Activated CD4-positive, alpha-beta T cell treated with anti-CD3 and anti-CD28 coated beads for 24 hours (primary cell): Measurements from ENCODE around the gene CGN.
"Not testable (repeated sequence)": the region's sequence is repeated elsewhere in the genome, so short reads cannot be mapped to it uniquely, and the experiment has no call there.

Source experiments
- DNase-seq, 2 donors: peaks; one replicate each; pipeline ENCODE4 v3.0.0-alpha.2; 2020; ENCODE audit warnings: low read depth in 2 of 2

The CGN gene

DNA sequence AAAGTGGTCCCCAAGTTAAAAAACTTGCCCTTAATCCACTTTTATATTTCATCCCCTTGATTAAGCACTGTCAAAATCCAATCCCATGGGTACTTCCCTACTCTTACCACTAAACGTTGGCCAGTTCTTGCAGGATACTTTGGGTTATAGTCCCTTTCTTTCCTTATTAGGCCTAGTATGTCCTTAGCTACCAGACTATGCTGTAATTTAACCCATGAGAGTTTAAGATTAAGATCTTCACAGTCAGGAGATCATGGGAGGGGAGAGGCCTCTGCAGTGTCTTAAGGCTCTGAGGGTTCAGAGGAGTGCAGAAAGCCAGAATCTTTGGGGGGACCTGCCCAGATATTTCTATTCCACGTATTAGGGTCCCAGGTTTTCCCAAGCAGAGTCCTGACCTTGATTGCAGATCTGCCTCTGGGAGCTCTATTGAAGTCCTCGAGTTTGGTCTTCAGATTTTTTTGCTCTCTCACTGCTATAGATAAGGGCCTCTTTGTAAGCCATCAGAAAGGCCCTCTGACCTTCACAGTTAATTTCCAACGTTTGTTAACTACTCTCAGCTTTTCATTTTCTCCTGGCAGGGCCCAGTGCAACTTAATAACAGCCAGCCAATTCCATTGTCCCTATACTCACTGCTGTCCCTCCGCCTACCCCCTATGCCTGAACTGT is 9.0 kb upstream of the CGN start:
- no peak for DNase-seq

DNA sequence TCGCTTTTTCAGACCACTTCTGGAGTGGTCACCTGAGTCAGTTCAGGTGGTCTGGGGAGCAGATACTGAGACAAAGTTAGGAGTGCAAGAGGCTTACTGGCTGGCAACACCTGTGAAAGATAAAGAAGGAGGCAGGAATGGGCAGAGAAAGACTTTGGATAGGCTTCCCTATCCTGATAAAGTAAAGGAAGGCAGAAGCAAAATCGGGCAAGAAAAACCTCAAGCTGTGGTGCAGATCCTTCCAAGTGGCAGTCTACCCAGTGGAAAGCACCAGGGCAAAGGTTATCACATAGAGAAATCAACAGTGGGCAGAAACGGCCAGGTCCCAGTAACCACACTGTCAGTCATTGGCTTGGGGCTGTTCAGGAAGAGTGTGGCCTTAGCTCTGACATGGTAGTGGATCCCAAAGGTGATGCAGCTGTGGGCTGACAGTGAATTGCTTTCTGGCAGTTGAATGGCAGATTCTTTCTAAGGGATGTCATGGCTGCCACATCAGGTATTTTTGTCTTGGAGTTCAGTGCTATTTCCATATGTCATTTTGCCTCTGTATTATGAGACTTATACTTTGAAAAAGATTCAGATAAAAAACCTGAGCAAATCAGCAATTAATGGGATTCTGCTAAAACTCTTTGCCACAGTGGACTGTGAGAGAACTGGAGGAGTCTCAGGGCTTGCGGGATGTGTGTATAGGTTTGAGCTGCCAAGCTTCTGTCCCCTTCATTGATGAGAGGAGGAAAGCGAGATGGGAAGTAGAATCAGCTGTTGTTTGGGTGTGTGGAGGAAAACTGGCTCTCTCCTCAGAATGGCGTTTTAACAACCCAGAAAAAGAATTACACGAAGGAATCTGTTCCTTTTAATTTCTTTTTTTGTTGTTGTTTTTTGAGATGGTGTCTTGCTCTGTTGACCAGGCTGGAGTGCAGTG is 8.1 kb upstream of the CGN start:
- DNase-seq = no peak

DNA sequence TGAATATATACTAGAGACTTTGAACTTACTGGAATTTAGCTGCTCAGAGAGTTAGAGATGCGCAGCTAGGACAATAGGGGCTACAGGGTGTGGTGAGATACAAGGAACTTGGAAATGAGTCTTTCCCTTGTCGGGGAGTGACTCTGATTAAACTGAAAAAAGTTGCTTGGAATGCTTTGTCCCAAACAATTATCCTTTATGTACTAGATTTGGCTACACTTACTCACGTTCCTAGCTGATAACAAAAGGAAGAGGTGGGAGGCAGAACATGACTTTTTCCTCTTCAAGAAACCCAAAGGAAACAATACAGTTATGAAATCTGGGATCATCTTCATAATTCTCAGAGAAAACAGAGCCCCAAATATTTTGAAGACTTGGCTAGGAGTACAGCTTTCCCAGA is 6.9 kb upstream of the CGN start:
- DNase-seq = no peak

DNA sequence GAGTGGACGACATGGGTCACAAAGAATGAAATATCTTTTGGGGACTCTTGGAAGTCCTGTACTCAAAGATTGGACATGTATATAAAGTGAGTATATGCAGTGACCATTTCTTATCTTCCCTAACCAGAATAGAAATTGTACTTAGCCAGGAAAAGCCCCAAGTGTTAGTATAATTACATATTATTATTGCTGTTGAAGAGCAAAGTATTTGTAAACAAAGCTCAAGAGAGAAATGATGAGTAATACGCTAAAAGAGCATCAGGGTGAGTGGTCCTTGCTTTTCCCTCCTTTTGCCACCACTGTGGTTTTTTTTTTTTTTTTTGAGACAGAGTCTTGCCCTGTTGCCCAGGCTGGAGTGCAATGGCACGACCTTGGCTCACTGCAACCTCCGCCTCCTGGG is 6.4 kb upstream of the CGN start:
- DNase-seq = no peak

DNA sequence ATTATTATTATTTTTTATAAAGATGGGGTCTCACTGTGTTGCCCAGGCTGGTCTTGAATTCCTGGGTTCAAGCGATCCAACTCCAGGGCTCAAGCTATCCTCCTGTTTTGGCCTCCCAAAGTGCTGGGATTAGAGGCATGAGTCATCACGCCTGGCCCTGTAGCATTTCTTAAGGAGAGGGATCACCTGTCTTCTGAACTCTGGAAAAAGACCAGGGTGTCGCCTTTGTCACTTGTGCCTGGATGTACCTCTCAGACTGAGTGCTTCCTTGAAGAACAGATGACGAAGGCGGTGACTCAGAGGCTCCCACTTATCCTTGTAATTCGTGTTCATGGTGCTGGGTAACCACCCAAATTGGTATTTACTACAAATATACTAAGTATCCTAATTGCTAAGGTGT is 2.4 kb upstream of the CGN start:
- DNase-seq = no peak

DNA sequence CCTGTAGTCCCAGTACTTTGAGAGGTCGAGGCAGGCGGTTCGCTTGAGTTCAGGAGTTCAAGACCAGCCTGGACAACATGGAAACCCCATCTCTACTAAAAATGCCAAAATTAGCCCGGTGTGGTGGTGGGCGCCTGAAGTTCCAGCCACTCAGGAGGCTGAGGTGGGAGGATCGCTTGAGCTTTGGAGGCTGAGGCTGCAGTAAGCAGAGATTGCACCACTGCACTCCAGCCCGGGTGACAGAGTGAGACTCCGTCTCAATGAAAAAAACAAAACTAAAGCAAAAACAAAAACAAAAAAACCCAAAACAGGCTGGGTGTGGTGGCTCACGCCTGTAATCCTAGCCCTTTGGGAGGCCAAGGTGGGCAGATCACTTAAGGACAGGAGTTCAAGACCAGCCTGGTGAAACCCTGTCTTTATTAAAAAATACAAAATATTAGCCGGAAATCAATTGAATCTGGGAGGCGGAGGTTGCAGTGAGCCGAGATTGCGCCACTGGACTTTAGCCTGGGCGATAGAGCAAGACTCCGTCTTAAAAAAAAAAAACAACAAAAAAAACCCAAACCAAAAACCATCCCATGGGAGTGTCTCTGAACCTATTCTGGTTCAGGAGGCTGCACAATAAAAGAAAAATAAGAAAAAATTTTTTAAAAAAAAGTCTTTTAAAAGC is 1.7 kb upstream of the CGN start:
- DNase-seq = no peak

DNA sequence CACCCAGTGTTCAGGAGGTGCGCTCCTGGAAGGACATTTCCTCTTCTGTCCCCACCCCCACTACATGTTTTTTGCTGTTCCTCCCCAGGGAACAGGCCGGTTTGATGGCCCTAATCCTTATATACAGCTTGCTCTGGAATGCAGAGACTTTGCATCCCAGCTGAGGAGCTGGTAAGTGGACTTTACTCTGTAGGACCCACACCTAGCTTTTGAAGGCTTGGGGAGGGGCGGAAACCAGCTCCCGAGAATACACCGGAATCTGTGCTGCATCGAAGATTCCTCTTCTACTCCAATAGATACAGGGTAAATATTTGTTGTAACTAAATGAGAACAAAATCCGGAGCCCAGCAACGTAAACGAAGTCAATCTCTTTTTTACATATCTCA is 1.2 kb upstream of the CGN start:
- DNase-seq = no peak

DNA sequence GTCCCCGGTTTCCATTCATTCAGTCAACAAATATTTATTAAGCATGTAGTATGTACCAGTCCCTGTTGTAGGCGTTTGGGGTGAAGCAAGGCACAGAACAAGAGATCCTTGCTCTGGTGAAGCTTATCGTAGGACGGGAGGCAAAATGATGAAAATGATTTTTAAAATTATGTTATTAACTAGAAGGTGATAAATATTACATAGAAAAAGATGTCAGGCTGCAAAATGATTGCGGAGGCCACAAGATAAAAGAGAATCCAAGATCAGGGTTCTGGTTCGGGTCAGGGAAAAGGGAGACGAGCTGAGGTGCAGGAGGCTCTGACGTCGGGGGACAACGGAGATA is 602 bp upstream of the CGN start:
- DNase-seq = no peak

DNA sequence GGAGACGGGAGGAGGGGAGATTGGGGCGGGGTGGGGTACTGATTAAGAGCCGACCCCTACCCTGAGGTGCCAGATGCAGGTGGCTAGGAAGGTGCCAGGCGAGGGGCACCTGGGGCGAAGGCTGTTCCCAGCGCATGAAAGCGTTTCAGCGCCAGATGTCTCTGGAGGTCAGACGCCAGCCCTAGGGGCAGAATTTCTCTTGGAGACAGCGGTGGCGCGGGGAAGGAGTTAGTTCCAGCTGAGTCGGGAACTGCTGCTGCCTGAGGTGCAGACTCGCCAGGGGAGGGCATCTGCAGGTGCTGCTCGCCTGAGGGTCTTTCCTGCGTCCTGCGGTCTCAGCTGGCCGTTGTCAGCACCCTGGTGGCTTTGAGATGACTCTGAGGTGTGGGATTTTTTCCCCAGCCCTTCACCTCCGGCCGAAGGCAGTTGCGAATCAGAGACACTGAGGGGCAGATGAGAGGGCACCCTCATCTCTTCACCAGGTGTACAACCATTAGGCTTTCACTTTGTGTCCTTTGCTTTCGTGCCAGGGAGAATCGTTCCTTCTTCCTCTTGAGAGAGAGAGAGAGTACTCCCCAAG is 539 bp downstream of the CGN start:
- DNase-seq = peak in 1 of 2 donors; percentile 16

DNA sequence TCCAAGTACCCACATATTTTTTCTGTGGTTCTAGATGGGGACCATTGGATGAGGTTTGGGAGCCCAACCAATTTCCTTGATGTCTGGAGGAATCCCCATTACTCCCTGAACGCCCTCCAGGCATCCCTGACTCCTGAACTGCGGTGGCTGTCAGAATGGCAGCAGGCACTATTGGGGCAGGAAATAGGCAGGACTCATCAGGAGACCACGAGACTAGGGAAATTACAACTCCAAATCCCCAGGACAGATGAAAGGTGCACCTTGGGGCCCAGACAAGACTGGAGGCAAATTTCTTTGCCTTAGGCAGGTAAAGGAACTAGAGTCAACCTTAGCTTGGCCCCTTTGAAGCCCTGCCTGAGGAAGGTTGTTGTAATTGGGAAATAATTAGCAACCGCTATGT is 1.1 kb downstream of the CGN start:
- DNase-seq = no peak

DNA sequence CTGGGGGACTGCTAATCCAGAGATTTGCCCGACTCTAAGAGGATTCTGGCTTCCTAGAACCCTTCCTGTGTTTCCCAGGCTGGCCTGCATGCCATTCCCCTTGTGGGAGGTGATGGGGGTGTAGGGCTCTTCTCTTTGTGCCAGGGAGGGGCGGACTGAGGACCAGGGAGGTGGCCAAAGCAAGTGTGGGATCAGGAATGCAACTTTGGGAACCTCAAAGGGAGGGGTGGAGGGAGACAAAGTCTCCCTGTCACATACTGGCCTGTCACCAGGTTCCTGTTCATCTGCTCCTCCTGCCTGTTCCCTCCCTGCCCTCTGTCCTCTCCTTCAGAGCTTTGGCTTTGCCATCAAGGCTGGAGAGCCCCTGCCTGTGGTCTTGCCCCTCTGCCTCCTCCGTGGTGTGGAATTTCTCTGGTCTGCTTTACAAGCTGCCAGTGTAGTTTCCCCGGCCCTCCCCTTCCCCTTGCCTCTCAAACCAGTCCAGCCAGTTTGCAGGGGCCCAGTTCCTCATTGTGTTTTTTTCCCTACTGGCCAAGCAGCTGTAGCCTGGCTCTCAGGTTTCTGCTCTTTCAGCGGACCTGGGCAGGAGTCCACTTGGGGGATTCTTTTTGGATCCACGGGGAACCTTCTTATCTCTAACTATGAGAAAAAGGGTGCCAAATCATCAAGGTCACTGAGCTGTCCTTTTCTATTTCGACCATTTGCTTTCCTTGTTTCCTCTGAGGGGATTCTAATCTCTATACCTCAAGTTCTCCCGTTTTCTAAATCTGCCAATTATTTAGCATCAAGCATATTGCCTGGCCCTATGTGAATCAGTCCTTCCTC is 1.8 kb downstream of the CGN start:
- no peak for DNase-seq

DNA sequence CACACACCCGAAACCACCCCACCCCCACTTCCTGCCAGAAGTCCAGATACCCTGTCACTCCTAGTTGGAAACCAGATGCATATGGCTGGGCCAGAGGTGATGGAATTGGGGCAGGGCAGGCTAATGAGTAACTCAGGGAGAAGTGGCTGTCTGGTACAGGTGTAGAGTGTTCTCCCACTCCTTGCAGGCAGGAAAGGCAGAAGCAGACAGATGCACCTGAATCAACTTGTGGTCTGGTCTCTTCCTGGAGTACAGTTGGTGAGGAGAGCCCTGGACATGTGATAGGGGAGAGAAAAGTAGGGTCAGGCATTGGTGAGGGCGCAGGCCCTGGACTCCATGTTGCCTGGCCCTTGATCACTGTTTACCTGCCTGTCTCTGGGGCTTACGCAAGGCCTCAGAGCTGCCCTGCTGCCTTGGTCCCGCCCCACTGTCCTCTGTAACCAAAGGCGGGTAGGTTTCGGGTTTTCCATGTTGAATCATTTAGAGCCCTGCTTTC is 2.5 kb downstream of the CGN start:
- no peak for DNase-seq

DNA sequence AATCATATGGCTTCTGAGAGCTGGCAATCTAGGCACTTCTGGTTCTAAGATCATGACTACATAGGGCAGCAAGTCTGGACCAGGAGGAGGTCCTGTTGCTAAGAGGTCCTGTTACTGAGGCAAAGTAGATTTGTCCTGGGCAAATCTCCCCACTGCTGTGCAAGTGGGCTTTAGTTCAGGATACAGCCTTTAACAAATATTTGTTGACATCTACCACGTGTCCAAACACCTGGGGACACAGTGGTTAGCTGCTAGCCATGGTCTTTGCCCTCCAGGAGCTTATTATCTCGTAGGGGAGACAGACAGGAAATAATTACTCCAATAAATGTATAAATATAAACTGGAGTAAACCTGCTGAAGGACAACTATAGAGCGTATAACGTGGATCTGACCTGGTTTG is 3.2 kb downstream of the CGN start:
- no peak for DNase-seq

DNA sequence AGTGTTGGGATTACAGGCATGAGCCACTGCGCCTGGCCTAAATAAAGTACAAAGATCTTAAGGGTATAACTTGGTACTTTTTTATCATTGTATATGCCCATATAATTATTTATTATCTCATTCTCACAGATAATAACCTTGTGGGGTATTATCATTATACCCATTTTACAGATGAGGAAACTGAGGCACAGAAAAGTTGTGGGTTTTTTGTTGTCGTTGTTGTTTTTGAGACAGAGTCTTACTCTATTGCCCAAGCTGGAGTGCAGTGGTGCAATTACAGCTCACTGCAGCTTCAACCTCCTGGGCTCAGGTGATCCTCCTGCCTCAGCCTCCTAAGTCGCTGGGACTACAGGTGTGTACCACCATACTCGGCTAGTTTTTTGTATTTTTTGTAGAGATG is 4.1 kb downstream of the CGN start:
- DNase-seq = no peak

DNA sequence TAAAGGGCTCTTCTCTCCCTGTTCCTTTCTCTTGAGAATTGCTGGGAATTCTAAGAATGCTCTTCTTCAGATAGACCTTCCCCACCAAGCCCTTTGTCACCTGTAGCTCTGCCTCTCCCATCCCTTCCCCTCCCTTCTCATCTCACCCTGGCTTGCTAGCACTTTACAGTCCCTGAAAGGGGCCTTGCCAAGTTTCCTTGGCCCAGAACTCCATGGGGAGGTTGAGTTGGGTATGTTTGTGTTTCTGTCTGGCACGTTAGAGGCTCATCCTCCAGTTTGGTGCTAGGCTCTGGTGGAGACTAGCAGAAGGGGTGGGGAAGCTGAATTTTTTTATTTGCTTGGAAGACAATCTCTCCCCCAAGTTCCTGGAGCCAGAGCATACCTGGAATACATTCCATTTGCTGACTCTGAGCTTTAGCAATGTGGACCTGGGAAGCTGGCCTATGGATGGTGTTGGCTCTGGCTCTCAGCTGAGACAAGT is 4.9 kb downstream of the CGN start:
- no peak for DNase-seq

DNA sequence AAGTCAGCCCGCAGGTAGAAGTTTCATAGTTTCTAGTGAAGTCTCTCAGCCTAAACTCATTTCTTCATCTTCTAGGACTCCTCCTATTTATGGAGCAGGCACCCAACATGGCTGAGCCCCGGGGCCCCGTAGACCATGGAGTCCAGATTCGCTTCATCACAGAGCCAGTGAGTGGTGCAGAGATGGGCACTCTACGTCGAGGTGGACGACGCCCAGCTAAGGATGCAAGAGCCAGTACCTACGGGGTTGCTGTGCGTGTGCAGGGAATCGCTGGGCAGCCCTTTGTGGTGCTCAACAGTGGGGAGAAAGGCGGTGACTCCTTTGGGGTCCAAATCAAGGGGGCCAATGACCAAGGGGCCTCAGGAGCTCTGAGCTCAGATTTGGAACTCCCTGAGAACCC is 7.2 kb downstream of the CGN start:
- DNase-seq = no peak

DNA sequence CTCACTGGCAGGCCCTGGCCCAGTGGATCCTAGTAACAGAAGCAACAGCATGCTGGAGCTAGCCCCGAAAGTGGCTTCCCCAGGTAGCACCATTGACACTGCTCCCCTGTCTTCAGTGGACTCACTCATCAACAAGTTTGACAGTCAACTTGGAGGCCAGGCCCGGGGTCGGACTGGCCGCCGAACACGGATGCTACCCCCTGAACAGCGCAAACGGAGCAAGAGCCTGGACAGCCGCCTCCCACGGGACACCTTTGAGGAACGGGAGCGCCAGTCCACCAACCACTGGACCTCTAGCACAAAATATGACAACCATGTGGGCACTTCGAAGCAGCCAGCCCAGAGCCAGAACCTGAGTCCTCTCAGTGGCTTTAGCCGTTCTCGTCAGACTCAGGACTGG is 7.7 kb downstream of the CGN start:
- no peak for DNase-seq

DNA sequence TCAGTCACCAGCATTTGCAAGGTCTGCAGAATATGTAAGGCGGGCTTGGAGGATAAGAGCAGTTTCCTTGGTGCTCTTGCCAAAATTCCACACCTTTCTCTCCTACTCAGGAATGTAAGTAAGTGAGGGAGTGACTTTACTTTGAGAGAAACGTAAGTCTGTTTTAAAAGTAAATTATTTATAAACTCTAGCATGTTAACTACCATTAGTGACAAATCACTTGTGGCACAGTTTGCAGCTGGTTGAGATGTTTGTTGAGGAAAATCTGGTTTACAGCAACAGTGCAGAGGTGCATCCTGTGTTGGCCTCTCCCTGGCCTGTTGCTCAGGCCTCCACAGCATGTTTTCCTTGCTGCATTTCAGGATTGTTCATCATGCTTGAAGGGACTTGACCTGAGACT is 8.5 kb downstream of the CGN start:
- no peak for DNase-seq

DNA sequence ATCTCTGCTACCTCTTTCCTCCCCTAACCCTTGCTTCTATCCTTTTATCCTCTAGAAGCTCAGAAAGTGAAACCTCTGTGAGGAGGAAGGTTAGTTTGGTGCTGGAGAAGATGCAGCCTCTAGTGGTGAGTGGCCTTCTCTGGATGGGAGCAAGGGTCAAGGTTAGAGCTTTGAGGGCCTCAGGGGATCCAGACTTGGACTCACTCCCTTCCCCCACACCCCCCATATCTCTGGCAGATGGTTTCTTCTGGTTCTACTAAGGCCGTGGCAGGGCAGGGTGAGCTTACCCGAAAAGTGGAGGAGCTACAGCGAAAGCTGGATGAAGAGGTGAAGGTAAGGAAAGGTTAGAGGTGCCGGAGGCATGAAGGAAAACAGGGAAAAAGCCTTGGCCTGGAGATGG is 9.2 kb downstream of the CGN start:
- DNase-seq = no peak

DNA sequence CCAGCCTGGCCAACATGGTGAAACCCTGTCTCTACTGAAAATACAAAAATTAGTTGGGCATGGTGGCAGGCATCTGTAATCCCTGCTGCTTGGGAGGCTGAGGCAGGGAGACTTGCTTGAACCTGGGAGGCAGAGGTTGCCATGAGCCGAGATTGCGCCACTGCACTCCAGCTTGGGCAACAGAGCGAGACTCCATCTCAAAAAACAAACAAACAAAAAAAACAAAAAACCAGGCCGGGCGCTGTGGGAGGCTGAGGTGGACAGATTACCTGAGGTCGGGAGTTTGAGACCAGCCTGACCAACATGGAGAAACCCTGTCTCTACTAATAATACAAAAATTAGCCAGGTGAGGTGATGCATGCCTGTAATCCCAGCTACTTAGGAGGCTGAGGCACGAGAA is 11.2 kb downstream of the CGN start:
- DNase-seq = not testable (repeated sequence)

DNA sequence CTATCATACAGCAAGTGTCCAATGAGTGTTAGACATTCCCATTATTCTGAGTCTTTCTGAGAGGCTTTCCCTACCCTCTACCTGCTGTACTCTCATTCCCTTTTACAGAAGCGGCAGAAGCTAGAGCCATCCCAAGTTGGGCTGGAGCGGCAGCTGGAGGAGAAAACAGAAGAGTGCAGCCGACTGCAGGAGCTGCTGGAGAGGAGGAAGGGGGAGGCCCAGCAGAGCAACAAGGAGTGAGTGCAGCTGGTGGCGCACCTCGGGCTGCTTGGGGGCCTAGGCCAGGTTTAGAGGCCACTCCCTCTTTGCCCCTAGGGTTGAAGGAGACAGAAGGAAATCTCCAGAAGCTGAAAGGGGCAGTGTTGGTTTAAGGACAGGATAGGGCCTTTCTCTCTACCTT is 12.1 kb downstream of the CGN start:
- DNase-seq = no peak
